GM12801 (cell line): ENCODE data around the gene EDRF1.

Experiments used
- TF ChIP-seq, protein P1 (sequence below): IDR thresholded peaks from one replicate; pipeline ENCODE4 v1.5.1; 2011; ENCODE audit warnings: control low read depth; ENCODE audit not compliant: insufficient read length; ENCODE audit errors: extremely low read depth

The EDRF1 gene

DNA sequence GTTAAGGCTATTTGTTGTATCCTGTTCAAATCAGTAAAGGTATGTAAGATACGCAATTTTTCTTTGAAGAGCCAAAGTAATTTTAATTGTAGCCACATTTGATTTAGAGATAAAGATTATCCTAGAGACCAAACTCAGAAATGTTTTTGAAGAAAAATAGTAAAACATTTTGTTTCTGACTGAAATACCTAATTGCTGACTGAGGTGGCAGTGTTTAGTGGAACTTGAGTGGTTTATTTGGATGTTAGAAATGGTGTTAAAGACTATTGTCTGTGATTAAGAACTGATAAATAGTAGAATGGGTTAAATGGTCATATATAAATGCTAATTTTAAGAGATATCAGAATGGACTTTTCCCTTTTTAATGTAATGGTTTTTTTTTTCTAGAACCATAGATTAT, 15.3 kb downstream of the EDRF1 start:
- TF ChIP-seq, protein P1, sequence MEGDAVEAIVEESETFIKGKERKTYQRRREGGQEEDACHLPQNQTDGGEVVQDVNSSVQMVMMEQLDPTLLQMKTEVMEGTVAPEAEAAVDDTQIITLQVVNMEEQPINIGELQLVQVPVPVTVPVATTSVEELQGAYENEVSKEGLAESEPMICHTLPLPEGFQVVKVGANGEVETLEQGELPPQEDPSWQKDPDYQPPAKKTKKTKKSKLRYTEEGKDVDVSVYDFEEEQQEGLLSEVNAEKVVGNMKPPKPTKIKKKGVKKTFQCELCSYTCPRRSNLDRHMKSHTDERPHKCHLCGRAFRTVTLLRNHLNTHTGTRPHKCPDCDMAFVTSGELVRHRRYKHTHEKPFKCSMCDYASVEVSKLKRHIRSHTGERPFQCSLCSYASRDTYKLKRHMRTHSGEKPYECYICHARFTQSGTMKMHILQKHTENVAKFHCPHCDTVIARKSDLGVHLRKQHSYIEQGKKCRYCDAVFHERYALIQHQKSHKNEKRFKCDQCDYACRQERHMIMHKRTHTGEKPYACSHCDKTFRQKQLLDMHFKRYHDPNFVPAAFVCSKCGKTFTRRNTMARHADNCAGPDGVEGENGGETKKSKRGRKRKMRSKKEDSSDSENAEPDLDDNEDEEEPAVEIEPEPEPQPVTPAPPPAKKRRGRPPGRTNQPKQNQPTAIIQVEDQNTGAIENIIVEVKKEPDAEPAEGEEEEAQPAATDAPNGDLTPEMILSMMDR: no peak

DNA sequence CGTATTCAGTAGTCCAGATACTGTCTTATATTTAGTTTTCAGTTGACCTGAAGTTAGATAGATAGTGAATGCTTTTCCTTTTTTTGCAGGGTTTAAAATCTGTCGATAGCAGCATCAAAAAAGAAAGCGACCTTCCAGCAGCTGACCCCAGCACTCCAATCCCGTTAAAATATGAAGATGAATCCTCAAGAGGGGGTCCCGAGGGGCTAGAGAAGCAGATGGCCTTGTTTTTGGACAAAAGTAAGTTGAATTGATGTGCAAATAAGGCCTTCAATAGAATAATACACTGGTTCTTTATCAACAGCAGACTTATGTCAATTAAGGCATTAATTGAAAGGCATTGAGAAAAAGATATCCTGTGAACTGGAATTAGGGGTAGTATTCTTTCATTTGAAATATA, 18.7 kb downstream of the EDRF1 start:
- TF ChIP-seq, protein P1: no peak

DNA sequence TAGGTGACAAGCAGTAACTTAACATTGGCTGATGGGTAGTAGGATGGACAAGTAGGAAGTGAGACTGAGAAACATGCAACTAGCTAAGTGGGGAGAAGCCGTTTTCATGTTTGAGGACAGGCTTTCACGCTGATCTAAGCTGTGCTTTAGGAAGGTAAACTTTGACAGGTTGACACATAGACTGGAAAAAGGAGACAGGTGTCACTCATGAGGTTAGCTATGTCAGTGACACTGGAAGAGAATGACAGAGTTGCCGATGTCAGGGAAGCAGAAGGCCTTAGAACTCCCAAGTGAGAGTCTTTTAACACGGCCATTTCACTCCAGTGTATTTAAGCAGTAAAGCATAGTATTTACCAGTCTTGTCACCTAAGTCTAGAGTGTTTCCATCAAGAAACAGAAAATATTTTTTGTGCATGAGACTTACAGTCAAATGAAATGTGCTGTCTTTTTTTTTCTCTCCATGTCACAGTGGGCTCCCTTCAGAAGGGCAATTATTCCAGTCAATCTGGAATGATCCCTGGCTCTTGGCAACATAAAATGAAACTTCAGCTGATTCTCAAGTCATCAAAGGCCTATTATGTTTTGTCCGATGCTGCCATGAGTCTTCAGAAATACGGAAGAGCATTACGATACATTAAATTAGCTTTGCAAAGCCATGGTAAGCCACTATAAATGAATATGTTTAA, 20.6 kb downstream of the EDRF1 start:
- TF ChIP-seq, protein P1: no peak

DNA sequence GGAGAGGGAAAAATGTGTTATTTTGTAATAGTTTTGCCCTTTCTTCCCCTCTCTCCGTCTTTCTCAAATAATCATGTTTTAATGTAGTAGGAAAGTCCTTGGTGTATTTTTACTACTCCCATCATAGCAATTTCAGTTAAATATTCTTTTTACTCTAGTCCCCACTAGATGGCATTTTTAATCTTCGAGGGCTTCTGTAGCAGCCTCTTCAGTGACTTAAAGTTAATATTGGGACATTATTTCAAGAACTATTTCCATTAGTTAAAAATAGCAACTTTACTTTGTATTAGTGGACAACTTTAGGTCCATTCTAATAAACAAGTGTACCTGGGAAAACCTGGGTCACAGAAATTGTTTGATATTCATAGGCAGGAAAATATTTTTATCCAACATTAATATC, 23.0 kb downstream of the EDRF1 start:
- TF ChIP-seq, protein P1: no peak

DNA sequence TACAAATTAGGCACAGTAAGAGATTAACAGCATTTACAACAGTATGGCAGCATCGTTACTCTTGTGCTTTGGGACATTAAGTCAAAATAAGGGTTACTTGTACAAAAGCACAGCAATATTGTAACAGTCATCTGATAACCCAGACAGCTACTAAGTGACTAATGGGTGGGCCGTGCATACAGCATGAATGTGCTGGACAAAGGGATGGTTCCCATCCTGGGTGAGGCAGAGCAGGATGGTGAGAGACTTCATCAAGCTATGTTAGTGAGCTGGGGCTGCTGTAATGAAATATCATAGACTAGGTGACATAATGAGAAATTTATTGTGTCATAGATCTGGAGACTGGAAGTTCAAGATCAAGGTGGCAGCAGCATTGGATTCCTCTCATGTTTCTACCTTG, 25.4 kb downstream of the EDRF1 start:
- TF ChIP-seq, protein P1: no peak

DNA sequence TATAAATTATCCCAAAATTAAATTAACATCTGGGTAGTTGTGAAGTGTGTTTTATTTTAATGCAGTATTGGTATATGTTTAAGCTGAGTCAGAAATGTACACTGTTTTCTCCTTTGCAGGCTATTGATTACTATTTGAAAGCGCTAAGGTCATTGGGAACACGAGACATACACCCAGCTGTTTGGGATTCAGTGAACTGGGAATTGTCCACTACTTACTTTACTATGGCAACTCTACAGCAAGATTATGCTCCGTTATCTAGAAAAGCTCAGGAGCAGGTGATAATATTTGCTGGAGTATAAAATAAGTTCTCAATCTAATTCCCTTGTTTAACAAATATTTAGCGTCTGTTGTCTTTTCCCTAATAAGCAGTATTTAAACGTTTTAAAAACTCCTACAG, 27.9 kb downstream of the EDRF1 start:
- TF ChIP-seq, protein P1: no peak

DNA sequence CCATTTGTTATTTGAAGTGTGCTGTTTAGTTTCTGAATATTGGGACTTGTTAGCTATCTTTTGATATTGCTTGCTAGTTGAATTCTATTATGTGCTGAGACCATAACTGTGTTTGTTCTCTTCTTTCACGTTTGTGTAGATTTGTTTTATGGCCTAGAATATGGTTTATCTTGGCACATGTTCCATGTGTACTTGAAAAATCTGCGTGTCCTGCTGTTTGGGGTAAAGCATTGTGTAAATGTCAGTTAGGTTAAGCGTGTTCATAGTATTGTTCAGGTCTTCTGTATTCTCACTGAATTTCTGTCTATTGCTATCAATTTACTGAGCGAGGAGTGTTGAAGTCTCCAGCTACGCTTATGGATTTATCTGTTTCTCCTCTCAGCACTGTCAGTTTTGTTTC, 36.7 kb downstream of the EDRF1 start:
- TF ChIP-seq, protein P1: no peak
